ENCODE results near the gene ZCRB1.

ZCRB1 gene, protein sequence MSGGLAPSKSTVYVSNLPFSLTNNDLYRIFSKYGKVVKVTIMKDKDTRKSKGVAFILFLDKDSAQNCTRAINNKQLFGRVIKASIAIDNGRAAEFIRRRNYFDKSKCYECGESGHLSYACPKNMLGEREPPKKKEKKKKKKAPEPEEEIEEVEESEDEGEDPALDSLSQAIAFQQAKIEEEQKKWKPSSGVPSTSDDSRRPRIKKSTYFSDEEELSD

DNA sequence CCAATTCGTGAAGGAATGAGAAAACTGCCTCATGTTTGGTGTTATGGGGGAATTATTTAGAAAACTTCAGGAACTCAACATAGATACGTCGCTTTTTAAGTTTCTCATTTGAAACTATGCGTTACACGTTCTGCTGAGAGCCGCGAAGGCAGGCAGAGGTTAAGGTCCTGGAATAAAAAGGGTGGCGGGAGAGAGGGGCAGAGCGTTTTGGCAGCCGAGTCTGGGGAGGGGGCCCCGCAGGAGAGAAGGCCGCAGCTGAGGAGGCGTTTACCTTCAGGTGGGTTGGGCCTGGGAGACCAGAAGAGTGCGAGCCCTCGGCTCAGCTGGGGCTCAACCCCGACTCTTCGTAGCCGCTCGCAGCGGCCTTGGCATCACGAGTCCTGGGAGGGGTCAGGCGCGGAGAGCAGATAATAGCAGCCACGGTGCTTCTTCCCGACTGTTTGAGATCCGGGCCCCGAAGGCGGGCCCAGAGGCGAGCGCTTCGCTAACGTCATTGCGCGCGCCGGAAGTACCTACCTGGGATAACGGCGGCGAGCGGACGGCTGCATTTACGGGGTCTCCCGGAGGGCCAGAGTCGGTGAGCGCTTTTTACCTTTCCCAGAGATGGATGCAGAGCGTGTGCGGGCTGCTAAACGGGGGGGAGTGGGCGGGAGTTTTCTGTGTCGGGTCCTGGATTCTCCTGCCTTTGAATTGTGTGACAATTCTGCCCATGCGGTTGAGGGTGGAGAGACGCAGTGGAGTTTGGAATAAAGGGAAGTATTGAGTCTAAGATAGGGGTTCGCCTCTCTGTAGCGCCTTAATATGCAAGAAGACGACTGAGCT lies at the start of gene ZCRB1, which contains the start of gene PPHLN1:
Gene ZCRB1, minus strand, starts transcription at position 442 of the 822 bp plus-strand sequence. CDS start 1,992 bp downstream, outside the sequence.
Gene PPHLN1, plus strand, starts transcription at position 515 of the 822 bp plus-strand sequence. CDS start 9,736 bp downstream, outside the sequence.
- H3K9me3 ChIP-seq (ENCODE audit: control insufficient read depth in 1 of 2, low read length in 2 of 2) = no peaks in the 10 kb centered on the region
- peak within 1 kb of the TSS; percentile 61 for H3K27ac ChIP-seq (ENCODE audit: low read depth, low read length)
- peak within 1 kb of the TSS; percentile 73 to 74 for H3K9ac ChIP-seq (ENCODE audit: low read depth in 1 of 2, low read length in 2 of 2)
- H3K27me3 ChIP-seq (ENCODE audit: control insufficient read depth in 1 of 2, insufficient read depth in 2 of 2, low read length in 2 of 2) = no peaks in the 10 kb centered on the region
- peaks cover 4% of the 10 kb centered on the region in 2 donors for H3K36me3 ChIP-seq (ENCODE audit: control insufficient read depth in 1 of 2, insufficient read depth in 2 of 2, low read length in 2 of 2)
- peaks cover 17 to 23% of the 10 kb centered on the region in 2 donors for H3K4me1 ChIP-seq (ENCODE audit: control insufficient read depth in 1 of 2, insufficient read depth in 2 of 2, low read length in 2 of 2)
- peak within 1 kb of the TSS; percentile 85 to 95 for H3K4me3 ChIP-seq (ENCODE audit: low read depth in 1 of 2, low read length in 2 of 2)

GRCh38 chr12:42373669-42374068 lies 47.8 kb upstream of the ZCRB1 start:
- Histone ChIP-seq H3K4me3 (ENCODE audit: low read depth in 1 of 2, low read length in 2 of 2) (no peak overlapping the region), H3K9ac (ENCODE audit: low read depth in 1 of 2, low read length in 2 of 2) (no peak overlapping the region), H3K27ac (ENCODE audit: low read depth, low read length) (no peak overlapping the region), H3K4me1 (ENCODE audit: control insufficient read depth in 1 of 2, insufficient read depth in 2 of 2, low read length in 2 of 2) (no peaks in the 10 kb centered on the region), H3K27me3 (ENCODE audit: control insufficient read depth in 1 of 2, insufficient read depth in 2 of 2, low read length in 2 of 2) (no peaks in the 10 kb centered on the region), H3K36me3 (ENCODE audit: control insufficient read depth in 1 of 2, insufficient read depth in 2 of 2, low read length in 2 of 2) (peaks cover 0 to 13% of the 10 kb centered on the region in 2 donors), H3K9me3 (ENCODE audit: control insufficient read depth in 1 of 2, low read length in 2 of 2) (no peaks in the 10 kb centered on the region)

- no peak overlapping the region for H3K4me3 ChIP-seq (ENCODE audit: low read depth in 1 of 2, low read length in 2 of 2)
- no peaks in the 10 kb centered on the region for H3K27me3 ChIP-seq (ENCODE audit: control insufficient read depth in 1 of 2, insufficient read depth in 2 of 2, low read length in 2 of 2)
Observed at GRCh38 chr12:42372154-42372791, 46.4 kb upstream of the ZCRB1 start.

GRCh38 chr12:42370013-42370412 lies 44.1 kb upstream of the ZCRB1 start:
- Histone ChIP-seq H3K27me3 (ENCODE audit: control insufficient read depth in 1 of 2, insufficient read depth in 2 of 2, low read length in 2 of 2) (no peaks in the 10 kb centered on the region), H3K9me3 (ENCODE audit: control insufficient read depth in 1 of 2, low read length in 2 of 2) (no peaks in the 10 kb centered on the region), H3K9ac (ENCODE audit: low read depth in 1 of 2, low read length in 2 of 2) (no peak overlapping the region), H3K36me3 (ENCODE audit: control insufficient read depth in 1 of 2, insufficient read depth in 2 of 2, low read length in 2 of 2) (no peaks in the 10 kb centered on the region), H3K4me1 (ENCODE audit: control insufficient read depth in 1 of 2, insufficient read depth in 2 of 2, low read length in 2 of 2) (no peaks in the 10 kb centered on the region), H3K27ac (ENCODE audit: low read depth, low read length) (no peak overlapping the region), H3K4me3 (ENCODE audit: low read depth in 1 of 2, low read length in 2 of 2) (no peak overlapping the region)

More at GRCh38 chr12:42372154-42372791, 46.4 kb upstream of the ZCRB1 start:
- Histone ChIP-seq H3K4me1 (ENCODE audit: control insufficient read depth in 1 of 2, insufficient read depth in 2 of 2, low read length in 2 of 2) (no peaks in the 10 kb centered on the region), H3K9me3 (ENCODE audit: control insufficient read depth in 1 of 2, low read length in 2 of 2) (no peaks in the 10 kb centered on the region), H3K36me3 (ENCODE audit: control insufficient read depth in 1 of 2, insufficient read depth in 2 of 2, low read length in 2 of 2) (peaks cover 0 to 10% of the 10 kb centered on the region in 2 donors), H3K27ac (ENCODE audit: low read depth, low read length) (no peak overlapping the region), H3K9ac (ENCODE audit: low read depth in 1 of 2, low read length in 2 of 2) (no peak overlapping the region)

DNA sequence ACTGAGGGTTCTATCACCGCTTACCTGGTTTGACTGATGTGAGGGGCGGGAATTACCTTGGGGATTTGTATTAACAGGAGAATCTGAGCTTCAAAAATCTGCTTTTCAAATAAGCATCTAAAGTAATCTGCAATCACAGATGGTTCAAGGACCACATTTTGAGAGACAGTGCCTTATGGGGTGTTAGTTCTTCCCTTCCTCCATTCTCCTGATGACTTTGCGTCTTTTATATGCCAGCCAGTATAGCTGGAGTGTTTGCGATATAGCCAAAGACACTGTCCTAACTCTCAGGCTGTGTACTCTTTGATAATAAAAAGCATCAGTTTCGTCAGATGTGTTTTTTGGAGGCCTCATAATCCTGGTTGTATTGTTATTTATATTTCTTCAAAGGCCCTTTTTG lies 39.6 kb upstream of the ZCRB1 start:
- no peaks in the 10 kb centered on the region for H3K4me1 ChIP-seq (ENCODE audit: control insufficient read depth in 1 of 2, insufficient read depth in 2 of 2, low read length in 2 of 2)
- no peaks in the 10 kb centered on the region for H3K27me3 ChIP-seq (ENCODE audit: control insufficient read depth in 1 of 2, insufficient read depth in 2 of 2, low read length in 2 of 2)

GRCh38 chr12:42364692-42365091 lies 38.8 kb upstream of the ZCRB1 start:
- Histone ChIP-seq H3K27ac (ENCODE audit: low read depth, low read length) (no peak overlapping the region), H3K4me3 (ENCODE audit: low read depth in 1 of 2, low read length in 2 of 2) (no peak overlapping the region), H3K9me3 (ENCODE audit: control insufficient read depth in 1 of 2, low read length in 2 of 2) (no peaks in the 10 kb centered on the region), H3K4me1 (ENCODE audit: control insufficient read depth in 1 of 2, insufficient read depth in 2 of 2, low read length in 2 of 2) (no peaks in the 10 kb centered on the region), H3K27me3 (ENCODE audit: control insufficient read depth in 1 of 2, insufficient read depth in 2 of 2, low read length in 2 of 2) (no peaks in the 10 kb centered on the region), H3K36me3 (ENCODE audit: control insufficient read depth in 1 of 2, insufficient read depth in 2 of 2, low read length in 2 of 2) (no peaks in the 10 kb centered on the region), H3K9ac (ENCODE audit: low read depth in 1 of 2, low read length in 2 of 2) (no peak overlapping the region)

More for the DNA sequence above, 39.6 kb upstream of the ZCRB1 start:
- H3K9ac ChIP-seq (ENCODE audit: low read depth in 1 of 2, low read length in 2 of 2) = no peak overlapping the region
- H3K36me3 ChIP-seq (ENCODE audit: control insufficient read depth in 1 of 2, insufficient read depth in 2 of 2, low read length in 2 of 2) = no peaks in the 10 kb centered on the region
- no peaks in the 10 kb centered on the region for H3K9me3 ChIP-seq (ENCODE audit: control insufficient read depth in 1 of 2, low read length in 2 of 2)
- H3K4me3 ChIP-seq (ENCODE audit: low read depth in 1 of 2, low read length in 2 of 2) = no peak overlapping the region
- no peak overlapping the region for H3K27ac ChIP-seq (ENCODE audit: low read depth, low read length)

DNA sequence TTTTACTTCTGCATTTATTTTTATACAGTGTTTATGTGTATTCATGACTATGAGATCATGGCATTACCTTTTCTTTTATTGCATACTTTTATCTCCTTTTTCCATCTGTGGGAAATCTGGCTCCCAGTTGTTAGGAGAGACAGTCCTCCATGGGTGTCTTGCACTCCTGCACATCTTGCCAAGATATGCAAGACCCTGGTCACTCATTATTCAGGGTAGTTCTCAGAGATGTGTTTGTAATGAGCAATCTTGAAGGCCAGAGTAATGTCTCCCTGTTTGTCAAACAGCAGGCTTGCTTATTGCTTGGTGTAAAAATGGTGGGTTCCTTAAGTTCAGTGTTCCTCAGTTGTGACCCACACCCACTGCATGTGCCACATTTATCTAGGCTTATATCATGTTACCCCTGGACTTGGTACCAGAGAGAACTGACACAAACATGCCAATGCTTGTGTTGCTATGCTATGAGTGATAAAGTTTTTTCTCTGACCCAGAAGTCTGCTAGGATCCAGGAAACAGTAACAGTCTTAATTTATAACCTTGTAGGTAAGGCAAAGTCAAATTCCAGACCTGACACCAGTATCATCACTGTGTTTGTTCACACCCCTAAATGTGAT lies 36.9 kb upstream of the ZCRB1 start:
- no peaks in the 10 kb centered on the region for H3K36me3 ChIP-seq (ENCODE audit: control insufficient read depth in 1 of 2, insufficient read depth in 2 of 2, low read length in 2 of 2)
- H3K9ac ChIP-seq (ENCODE audit: low read depth in 1 of 2, low read length in 2 of 2) = no peak overlapping the region

DNA sequence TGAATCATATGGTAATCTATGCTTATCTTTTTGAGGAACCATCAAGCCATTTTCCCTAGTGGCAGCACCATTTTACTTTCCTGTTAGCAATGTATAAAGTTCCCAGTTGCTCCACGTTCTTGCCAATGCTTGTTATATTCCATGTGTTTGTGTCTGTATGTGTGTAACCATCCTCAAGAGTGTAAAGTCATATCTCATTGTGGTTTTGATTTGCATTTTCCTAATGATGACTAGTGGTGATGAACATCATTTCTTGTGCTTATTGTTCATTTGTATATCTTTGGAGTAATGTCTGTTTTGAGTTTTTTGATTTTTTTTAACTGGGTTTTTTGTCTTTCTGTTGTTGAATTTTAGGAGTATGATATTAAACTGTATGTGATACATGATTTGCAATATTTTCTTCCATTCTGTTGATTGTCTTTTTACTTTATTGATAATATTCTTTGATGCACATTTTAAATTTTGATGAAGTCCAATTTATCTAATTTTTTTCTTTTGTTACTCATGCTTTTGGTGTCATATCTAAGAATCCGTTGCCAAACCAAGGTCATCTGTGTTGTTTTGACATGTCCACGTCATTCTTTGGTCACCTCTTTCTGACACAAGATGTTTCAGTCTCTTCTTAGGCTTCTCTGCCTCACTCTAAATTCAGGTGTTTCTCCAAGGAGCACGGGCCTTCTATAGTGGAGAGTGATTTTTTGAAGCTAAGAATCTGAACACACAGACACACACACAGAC lies 36.2 kb upstream of the ZCRB1 start:
- Histone ChIP-seq H3K27ac (ENCODE audit: low read depth, low read length) (no peak overlapping the region), H3K9ac (ENCODE audit: low read depth in 1 of 2, low read length in 2 of 2) (no peak overlapping the region), H3K27me3 (ENCODE audit: control insufficient read depth in 1 of 2, insufficient read depth in 2 of 2, low read length in 2 of 2) (no peaks in the 10 kb centered on the region), H3K4me1 (ENCODE audit: control insufficient read depth in 1 of 2, insufficient read depth in 2 of 2, low read length in 2 of 2) (no peaks in the 10 kb centered on the region), H3K4me3 (ENCODE audit: low read depth in 1 of 2, low read length in 2 of 2) (no peak overlapping the region), H3K36me3 (ENCODE audit: control insufficient read depth in 1 of 2, insufficient read depth in 2 of 2, low read length in 2 of 2) (no peaks in the 10 kb centered on the region), H3K9me3 (ENCODE audit: control insufficient read depth in 1 of 2, low read length in 2 of 2) (no peaks in the 10 kb centered on the region)

More for the DNA sequence above, 36.9 kb upstream of the ZCRB1 start:
- Histone ChIP-seq H3K9me3 (ENCODE audit: control insufficient read depth in 1 of 2, low read length in 2 of 2) (no peaks in the 10 kb centered on the region), H3K27me3 (ENCODE audit: control insufficient read depth in 1 of 2, insufficient read depth in 2 of 2, low read length in 2 of 2) (no peaks in the 10 kb centered on the region), H3K4me1 (ENCODE audit: control insufficient read depth in 1 of 2, insufficient read depth in 2 of 2, low read length in 2 of 2) (no peaks in the 10 kb centered on the region), H3K4me3 (ENCODE audit: low read depth in 1 of 2, low read length in 2 of 2) (no peak overlapping the region), H3K27ac (ENCODE audit: low read depth, low read length) (no peak overlapping the region)

DNA sequence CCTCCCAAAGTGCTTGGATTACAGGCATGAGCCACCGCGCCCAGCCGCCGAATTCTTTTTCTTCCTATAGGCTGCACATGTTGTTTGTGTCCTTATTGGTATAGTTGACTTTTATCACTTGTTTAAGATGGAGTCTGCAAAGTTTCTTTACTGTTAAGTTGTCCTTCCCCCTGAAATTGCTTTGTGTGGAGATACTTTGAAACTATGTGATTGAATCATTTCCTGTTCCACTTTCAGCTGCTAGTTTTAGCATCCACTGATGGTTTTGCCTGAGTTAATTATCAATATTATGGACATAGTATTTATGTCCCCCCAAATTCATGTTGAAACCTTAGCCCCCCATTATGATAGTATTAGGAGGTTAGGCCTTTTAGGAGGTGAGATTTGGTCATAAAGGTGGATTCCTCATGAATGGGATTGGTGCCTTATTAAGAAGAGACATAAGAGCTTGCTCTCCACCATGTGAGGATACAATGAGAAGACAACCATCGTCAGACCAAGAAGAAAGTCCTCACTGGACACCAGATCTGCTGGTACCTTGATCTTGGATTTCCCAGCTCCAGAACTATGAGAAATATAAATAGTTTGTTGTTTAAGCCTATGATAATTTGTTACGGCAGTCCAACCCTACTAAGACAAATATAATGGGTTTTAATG lies 35.0 kb upstream of the ZCRB1 start:
- no peaks in the 10 kb centered on the region for H3K27me3 ChIP-seq (ENCODE audit: control insufficient read depth in 1 of 2, insufficient read depth in 2 of 2, low read length in 2 of 2)

More for the DNA sequence above, 35.0 kb upstream of the ZCRB1 start:
- no peak overlapping the region for H3K4me3 ChIP-seq (ENCODE audit: low read depth in 1 of 2, low read length in 2 of 2)
- H3K9me3 ChIP-seq (ENCODE audit: control insufficient read depth in 1 of 2, low read length in 2 of 2) = no peaks in the 10 kb centered on the region
- peaks cover 5 to 9% of the 10 kb centered on the region in 2 donors for H3K36me3 ChIP-seq (ENCODE audit: control insufficient read depth in 1 of 2, insufficient read depth in 2 of 2, low read length in 2 of 2)
- no peak overlapping the region for H3K27ac ChIP-seq (ENCODE audit: low read depth, low read length)
- no peaks in the 10 kb centered on the region for H3K4me1 ChIP-seq (ENCODE audit: control insufficient read depth in 1 of 2, insufficient read depth in 2 of 2, low read length in 2 of 2)
- no peak overlapping the region for H3K9ac ChIP-seq (ENCODE audit: low read depth in 1 of 2, low read length in 2 of 2)

Data from duodenal mucosa (tissue), 2 donors.